ENCODE data around the gene AOX1.
"Not testable (repeated sequence)": the region's sequence is repeated elsewhere in the genome, so short reads cannot be mapped to it uniquely, and the experiment has no call there.

The AOX1 gene

GRCh38 chr2:200603972-200604371 is 18.2 kb downstream of the AOX1 start:
- DNase-seq = no peak

- no peak for DNase-seq
Observed at GRCh38 chr2:200604571-200605255, 18.9 kb downstream of the AOX1 start.

- DNase-seq = no peak
Observed at GRCh38 chr2:200608341-200609027, 22.7 kb downstream of the AOX1 start.

- DNase-seq = no peak
Observed at GRCh38 chr2:200609028-200609614, 23.3 kb downstream of the AOX1 start.

GRCh38 chr2:200610217-200610616 is 24.4 kb downstream of the AOX1 start:
- DNase-seq = not testable (repeated sequence)

GRCh38 chr2:200613692-200614091 is 27.9 kb downstream of the AOX1 start:
- DNase-seq = no peak

GRCh38 chr2:200614249-200614648 is 28.4 kb downstream of the AOX1 start:
- no peak for DNase-seq

- no peak for DNase-seq
Observed at GRCh38 chr2:200615247-200615646, 29.4 kb downstream of the AOX1 start.

GRCh38 chr2:200616193-200616592 is 30.4 kb downstream of the AOX1 start:
- DNase-seq = no peak

- no peak for DNase-seq
Observed at GRCh38 chr2:200616656-200617055, 30.8 kb downstream of the AOX1 start.

GRCh38 chr2:200617156-200618053 is 31.6 kb downstream of the AOX1 start:
- DNase-seq = no peak

GRCh38 chr2:200618054-200618419 is 32.2 kb downstream of the AOX1 start:
- no peak for DNase-seq

- DNase-seq = no peak
Observed at GRCh38 chr2:200618590-200619021, 32.8 kb downstream of the AOX1 start.

GRCh38 chr2:200619279-200619678 is 33.5 kb downstream of the AOX1 start:
- DNase-seq = no peak

GRCh38 chr2:200620606-200621390 is 35.0 kb downstream of the AOX1 start:
- no peak for DNase-seq

GRCh38 chr2:200622106-200622505 is 36.3 kb downstream of the AOX1 start:
- DNase-seq = no peak

GRCh38 chr2:200624026-200624425 is 38.2 kb downstream of the AOX1 start:
- no peak for DNase-seq

GRCh38 chr2:200624658-200625057 is 38.8 kb downstream of the AOX1 start:
- no peak for DNase-seq

- DNase-seq = no peak
Observed at GRCh38 chr2:200625282-200625681, 39.5 kb downstream of the AOX1 start.

GRCh38 chr2:200625958-200626363 is 40.1 kb downstream of the AOX1 start:
- DNase-seq = no peak

- DNase-seq = no peak
Observed at GRCh38 chr2:200627110-200627770, 41.4 kb downstream of the AOX1 start.

GRCh38 chr2:200628461-200628860 is 42.6 kb downstream of the AOX1 start:
- not testable (repeated sequence) for DNase-seq
